Upper lobe of left lung (tissue), 6 donors: ENCODE results near the gene SDCCAG8. TPM values are rescaled to one million over a fixed set of nuclear protein-coding genes. Genes with fewer than 3 reads are reported as not detected.

Experiments
- ATAC-seq, 2 donors: fragments of 200-7000 bp; cut with Tn5 transposase; one replicate each; pipeline ENCODE4 v1.9.1; 2022; ENCODE audit warnings: mild to moderate bottlenecking in 2 of 2, moderate library complexity in 2 of 2; ENCODE audit not compliant: low FRiP score in 2 of 2
- DNase-seq, 2 donors: peaks; one replicate each; pipeline ENCODE4 v3.0.0-alpha.2; 2019 to 2020
- H3K27ac ChIP-seq, 4 donors: fragments of 200-600 bp; sonication (generic); one replicate each; pipeline ENCODE4 v1.5.1; 2016 to 2019
- H3K27me3 ChIP-seq, 4 donors: fragments of 200-600 bp; sonication (generic); one replicate each; pipeline ENCODE4 v1.5.1; 2017 to 2019
- H3K36me3 ChIP-seq, 4 donors: fragments of 200-600 bp; sonication (generic); one replicate each; pipeline ENCODE4 v1.5.1; 2016 to 2019
- H3K4me1 ChIP-seq, 4 donors: fragments of 200-600 bp; sonication (generic); one replicate each; pipeline ENCODE4 v1.5.1; 2018 to 2019
- H3K4me3 ChIP-seq, 4 donors: fragments of 200-600 bp; sonication (generic); one replicate each; pipeline ENCODE4 v1.5.1; 2017 to 2019; ENCODE audit warnings: mild to moderate bottlenecking in 2 of 4, moderate library complexity in 1 of 4
- H3K9me3 ChIP-seq, 4 donors: fragments of 200-600 bp; sonication (generic); one replicate each; pipeline ENCODE4 v1.5.1; 2018 to 2019
- EP300 ChIP-seq, 4 donors: sonication (generic); formaldehyde crosslinking; IDR thresholded peaks; one replicate each; pipeline ENCODE4 v1.5.1; 2017; ENCODE audit warnings: antibody characterized with exemption in 4 of 4, control low read depth in 2 of 4
- POLR2A ChIP-seq, 4 donors: fragments of 450-650 bp; IDR thresholded peaks; one replicate each; pipeline ENCODE4 v1.5.1; 2016 to 2017; ENCODE audit warnings: antibody characterized with exemption in 4 of 4, mild to moderate bottlenecking in 2 of 4
- POLR2AphosphoS5 ChIP-seq, 2 donors: sonication (generic); formaldehyde crosslinking; IDR thresholded peaks; one replicate each; pipeline ENCODE4 v1.5.1; 2017; ENCODE audit warnings: antibody characterized with exemption in 2 of 2
- WGBS, 2 donors: methylation state at CpG; one replicate each; pipeline ENCODE4 v1.1.5; 2017 to 2018; 5-methylcytosine and 5-hydroxymethylcytosine counted together
- total RNA-seq, 6 donors: library from RNA; depleted of rRNA in 4 of 6; stranded (reverse); fragments of >200 nt in 4 of 6; gene quantifications; one replicate each; pipeline versions ENCODE4 v1.1.0 to v1.2.1, GENCODE V29; 2016 to 2021
- TF ChIP-seq, protein P1 (sequence below), 6 experiments: fragments of 450-650 bp in 4 of 6; fragments of 200-600 bp in 2 of 6; sonication (generic) in 2 of 6; IDR thresholded peaks; one replicate each; pipeline ENCODE4 v1.5.1; 2016 to 2019; ENCODE audit warnings: antibody characterized with exemption in 6 of 6
- donor health status: DM: no; HTN: no; CAD: no; lungs with moderate emphysema.
- donor health status: DM: no; HTN: yes; CAD: no; lungs with severe emphysema.

Gene SDCCAG8
- total RNA-seq, 6 donors from 2014 or later, result 52.5 to 295 (median 95.2) TPM

DNA sequence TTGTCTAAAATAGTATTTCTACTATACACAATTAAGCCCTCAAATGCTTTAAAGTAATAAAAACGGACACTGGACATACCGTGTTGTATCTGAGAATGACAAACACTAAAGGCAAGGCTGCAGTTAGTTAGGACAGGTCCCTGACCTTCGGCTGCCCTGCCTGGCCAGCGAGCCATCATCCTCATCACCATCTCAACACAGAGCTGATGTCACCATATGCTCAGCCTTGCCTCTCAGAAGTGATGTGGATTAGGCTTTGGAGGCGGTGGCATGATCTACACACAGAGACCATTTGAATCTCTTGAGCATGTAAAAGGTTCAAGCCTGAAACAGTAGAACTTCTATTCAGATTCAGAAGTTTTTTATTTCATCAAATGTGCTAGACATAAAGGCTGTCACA lies 244.7 kb downstream of the SDCCAG8 start:
- no peaks in the 10 kb centered on the region for H3K27me3 ChIP-seq
- ATAC-seq, result no peak
- H3K27ac ChIP-seq, result no peak overlapping the region
- TF ChIP-seq, protein P1, sequence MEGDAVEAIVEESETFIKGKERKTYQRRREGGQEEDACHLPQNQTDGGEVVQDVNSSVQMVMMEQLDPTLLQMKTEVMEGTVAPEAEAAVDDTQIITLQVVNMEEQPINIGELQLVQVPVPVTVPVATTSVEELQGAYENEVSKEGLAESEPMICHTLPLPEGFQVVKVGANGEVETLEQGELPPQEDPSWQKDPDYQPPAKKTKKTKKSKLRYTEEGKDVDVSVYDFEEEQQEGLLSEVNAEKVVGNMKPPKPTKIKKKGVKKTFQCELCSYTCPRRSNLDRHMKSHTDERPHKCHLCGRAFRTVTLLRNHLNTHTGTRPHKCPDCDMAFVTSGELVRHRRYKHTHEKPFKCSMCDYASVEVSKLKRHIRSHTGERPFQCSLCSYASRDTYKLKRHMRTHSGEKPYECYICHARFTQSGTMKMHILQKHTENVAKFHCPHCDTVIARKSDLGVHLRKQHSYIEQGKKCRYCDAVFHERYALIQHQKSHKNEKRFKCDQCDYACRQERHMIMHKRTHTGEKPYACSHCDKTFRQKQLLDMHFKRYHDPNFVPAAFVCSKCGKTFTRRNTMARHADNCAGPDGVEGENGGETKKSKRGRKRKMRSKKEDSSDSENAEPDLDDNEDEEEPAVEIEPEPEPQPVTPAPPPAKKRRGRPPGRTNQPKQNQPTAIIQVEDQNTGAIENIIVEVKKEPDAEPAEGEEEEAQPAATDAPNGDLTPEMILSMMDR (IDR thresholded peaks at IDR 0.05), result no peak
- TF ChIP-seq POLR2A (IDR thresholded peaks at IDR 0.05) (no peak), EP300 (IDR thresholded peaks at IDR 0.05) (no peak), POLR2AphosphoS5 (IDR thresholded peaks at IDR 0.05) (no peak)
- peaks cover 0 to 40% (median 19%) of the 10 kb centered on the region in 4 donors for H3K36me3 ChIP-seq
- no peak overlapping the region for H3K4me3 ChIP-seq
- WGBS, 2 donors, result 82 to 96% methylated on average over 5 of the region's 5 CpGs
- peaks cover 1 to 10% (median 9%) of the 10 kb centered on the region in 4 donors for H3K4me1 ChIP-seq
- DNase-seq, result no peak
- no peaks in the 10 kb centered on the region for H3K9me3 ChIP-seq

DNA sequence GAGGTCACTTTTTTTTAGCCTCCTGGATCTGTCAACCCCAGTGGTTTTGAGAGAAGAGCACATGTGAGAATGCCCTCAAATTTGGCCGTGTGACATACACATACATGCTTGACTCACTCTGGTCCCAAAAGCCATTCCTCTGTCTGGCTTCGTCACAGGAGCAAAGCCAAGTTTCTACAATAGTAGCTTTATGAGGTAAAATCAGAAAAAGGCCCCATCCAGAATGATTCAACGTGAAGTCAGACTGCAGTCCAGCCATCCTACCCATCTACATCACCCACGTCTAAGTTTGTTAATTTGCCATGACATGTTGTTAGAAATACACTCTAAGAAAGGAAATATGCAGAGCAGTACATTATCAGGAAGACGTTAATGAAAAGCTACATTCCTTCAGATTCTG lies 245.2 kb downstream of the SDCCAG8 start:
- Histone ChIP-seq H3K36me3 (peaks cover 0 to 39% (median 19%) of the 10 kb centered on the region in 4 donors), H3K27ac (no peak overlapping the region), H3K27me3 (no peaks in the 10 kb centered on the region), H3K4me1 (peaks cover 0 to 9% (median 7%) of the 10 kb centered on the region in 4 donors), H3K4me3 (no peak overlapping the region), H3K9me3 (no peaks in the 10 kb centered on the region)
- no peak for TF ChIP-seq POLR2A (IDR thresholded peaks at IDR 0.05)
- TF ChIP-seq POLR2AphosphoS5 (IDR thresholded peaks at IDR 0.05), result no peak
- TF ChIP-seq, protein P1 (IDR thresholded peaks at IDR 0.05), result no peak
- no peak for TF ChIP-seq EP300 (IDR thresholded peaks at IDR 0.05)
- DNase-seq, result no peak
- 85 to 92% methylated on average over 5 of the region's 5 CpGs for WGBS, 2 donors
- ATAC-seq, result no peak

DNA sequence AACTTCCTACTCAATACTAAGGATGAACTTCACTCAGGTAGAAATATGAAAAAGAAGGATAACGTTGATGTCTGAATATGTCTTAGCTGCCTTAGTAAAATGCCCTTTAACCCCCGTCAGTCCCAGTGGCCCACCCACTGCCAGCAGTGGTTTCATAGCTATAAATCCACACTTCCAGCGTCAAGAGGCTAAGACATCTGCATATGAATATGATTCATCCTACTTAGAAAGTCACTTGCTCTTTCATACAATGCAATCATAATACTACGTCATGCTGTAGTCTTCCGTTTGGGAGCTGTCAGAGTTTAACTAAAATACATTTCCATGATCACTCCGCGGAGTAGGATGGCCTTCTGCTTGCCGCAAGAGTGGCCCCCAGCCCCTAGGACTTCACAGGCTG lies 247.3 kb downstream of the SDCCAG8 start:
- peaks cover 0 to 5% (median 0%) of the 10 kb centered on the region in 4 donors for H3K4me1 ChIP-seq
- DNase-seq (no peak), ATAC-seq (no peak)
- H3K4me3 ChIP-seq, result no peak overlapping the region
- H3K27ac ChIP-seq, result no peak overlapping the region
- peaks cover 0 to 28% (median 10%) of the 10 kb centered on the region in 4 donors for H3K36me3 ChIP-seq
- no peak for TF ChIP-seq EP300 (IDR thresholded peaks at IDR 0.05)
- TF ChIP-seq, protein P1 (IDR thresholded peaks at IDR 0.05), result no peak
- no peaks in the 10 kb centered on the region for H3K27me3 ChIP-seq
- 96 to 98% methylated on average over 8 of the region's 8 CpGs for WGBS, 2 donors
- no peaks in the 10 kb centered on the region for H3K9me3 ChIP-seq

DNA sequence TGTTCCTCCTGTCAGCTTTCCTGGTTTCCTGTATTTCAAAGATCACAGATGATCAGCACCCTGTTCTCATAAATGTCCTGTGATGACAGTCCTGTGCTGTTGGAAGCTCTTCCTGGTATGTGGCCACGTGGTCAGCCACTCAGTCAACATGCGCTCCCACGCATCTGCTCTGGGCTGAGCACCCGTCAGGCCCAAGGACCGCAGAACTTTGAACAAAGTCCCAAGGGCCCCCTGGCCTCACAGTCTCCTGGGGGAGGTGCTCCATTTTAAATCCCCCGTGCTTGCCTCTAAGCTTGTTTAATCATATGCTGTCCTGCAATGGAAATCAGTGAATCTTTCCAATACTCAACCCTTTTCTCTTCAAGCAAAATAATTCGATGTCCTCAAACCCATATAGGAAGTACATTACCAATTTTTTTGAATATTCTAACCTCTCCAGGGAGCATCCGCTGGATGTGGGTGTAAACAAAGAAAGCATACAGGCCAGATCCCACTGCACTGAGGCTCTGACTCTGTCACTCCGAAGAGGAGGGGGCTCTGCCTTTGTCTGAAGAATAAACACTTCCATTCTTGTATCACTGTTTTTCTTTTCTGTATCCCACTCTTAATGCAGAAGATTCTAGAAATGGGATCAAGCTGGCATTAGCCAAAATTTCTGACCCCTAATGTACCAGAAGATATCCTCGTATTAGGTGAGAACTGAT lies 250.3 kb downstream of the SDCCAG8 start:
- Histone ChIP-seq H3K4me1 (peaks cover 0 to 5% (median 0%) of the 10 kb centered on the region in 4 donors), H3K27ac (no peak overlapping the region), H3K9me3 (no peaks in the 10 kb centered on the region), H3K27me3 (no peaks in the 10 kb centered on the region), H3K36me3 (peaks cover 0 to 22% (median 1%) of the 10 kb centered on the region in 4 donors), H3K4me3 (no peak overlapping the region)
- WGBS, 2 donors, result 69 to 72% methylated on average over 10 of the region's 10 CpGs
- ATAC-seq, result no peak
- DNase-seq, result no peak
- no peak for TF ChIP-seq EP300 (IDR thresholded peaks at IDR 0.05)
- TF ChIP-seq, protein P1 (IDR thresholded peaks at IDR 0.05), result no peak
- no peak for TF ChIP-seq POLR2AphosphoS5 (IDR thresholded peaks at IDR 0.05)
- no peak for TF ChIP-seq POLR2A (IDR thresholded peaks at IDR 0.05)
